Epidermal melanocyte (primary cell): ENCODE data around the gene SNPH.
A peak's percentile ranks its signal among the peaks of the same experiment; 100 is the strongest.
"Not testable (repeated sequence)": the region's sequence is repeated elsewhere in the genome, so short reads cannot be mapped to it uniquely, and the experiment has no call there.

Experiments used
- DNase-seq: peaks from one replicate; pipeline ENCODE4 v3.0.0; 2011; ENCODE audit warnings: low spot score; ENCODE audit not compliant: insufficient read length

SNPH gene

GRCh38 chr20:1266167-1266973, at the start of gene SNPH:
Gene SNPH (plus strand): TSS chr20:1266294. CDS start chr20:1296240, 29,946 bp downstream.
- DNase-seq: peak; percentile 48

DNA sequence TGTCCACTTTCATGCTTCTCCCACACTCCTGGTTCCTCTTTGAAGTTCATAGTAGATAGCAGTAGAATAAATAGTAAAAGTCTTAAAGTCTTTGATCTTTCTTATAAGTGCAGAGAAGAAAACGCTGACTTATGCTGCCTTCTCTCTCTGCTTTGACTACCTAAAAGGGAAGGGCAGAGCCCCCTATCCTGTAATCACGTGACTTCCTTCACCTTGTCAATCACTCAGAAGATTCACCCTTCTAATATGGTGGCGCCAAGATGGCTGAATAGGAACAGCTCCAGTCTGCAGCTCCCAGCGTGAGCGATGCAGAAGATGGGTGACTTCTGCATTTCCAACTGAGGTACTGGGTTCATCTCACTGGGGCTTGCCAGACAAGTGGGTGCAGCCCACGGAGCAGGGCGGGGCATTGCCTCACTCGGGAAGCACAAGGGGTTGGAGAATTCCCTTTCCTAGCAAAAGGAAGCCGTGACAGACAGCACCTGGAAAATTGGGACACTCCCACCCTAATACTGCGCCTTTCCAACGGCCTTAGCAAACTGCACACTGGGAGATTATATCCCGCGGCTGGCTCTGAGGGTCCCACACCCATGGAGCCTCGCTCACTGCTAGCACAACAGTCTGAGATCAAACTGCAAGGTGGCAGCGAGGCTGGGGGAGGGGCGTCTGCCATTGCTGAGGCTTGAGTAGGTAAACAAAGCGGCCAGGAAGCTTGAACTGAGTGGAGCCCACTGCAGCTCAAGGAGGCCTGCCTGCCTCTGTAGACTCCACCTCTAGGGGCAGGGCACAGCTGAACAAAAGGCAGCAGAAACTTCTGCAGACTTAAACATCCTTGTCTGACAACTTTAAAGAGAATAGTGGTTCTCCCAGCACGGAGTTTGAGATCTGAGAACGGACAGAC, 49.3 kb upstream of the SNPH start:
- not testable (repeated sequence) for DNase-seq

DNA sequence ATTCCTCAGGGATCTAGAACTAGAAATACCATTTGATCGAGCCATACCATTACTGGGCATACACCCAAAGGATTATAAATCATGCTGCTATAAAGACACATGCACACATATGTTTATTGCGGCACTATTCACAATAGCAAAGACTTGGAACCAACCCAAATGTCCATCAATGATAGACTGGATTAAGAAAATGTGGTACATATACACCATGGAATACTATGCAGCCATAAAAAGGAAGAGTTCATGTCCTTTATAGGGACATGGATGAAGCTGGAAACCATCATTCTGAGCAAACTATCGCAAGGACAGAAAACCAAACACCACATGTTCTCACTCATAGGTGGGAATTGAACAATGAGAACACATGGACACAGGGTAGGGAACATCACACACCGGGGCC, 43.3 kb upstream of the SNPH start:
- not testable (repeated sequence) for DNase-seq

- no peak for DNase-seq
These were observed 41.7 kb upstream of the SNPH start for GRCh38 chr20:1224205-1224890.

- peak; percentile 70 for DNase-seq
These were observed 40.8 kb upstream of the SNPH start for GRCh38 chr20:1225263-1225782.

DNA sequence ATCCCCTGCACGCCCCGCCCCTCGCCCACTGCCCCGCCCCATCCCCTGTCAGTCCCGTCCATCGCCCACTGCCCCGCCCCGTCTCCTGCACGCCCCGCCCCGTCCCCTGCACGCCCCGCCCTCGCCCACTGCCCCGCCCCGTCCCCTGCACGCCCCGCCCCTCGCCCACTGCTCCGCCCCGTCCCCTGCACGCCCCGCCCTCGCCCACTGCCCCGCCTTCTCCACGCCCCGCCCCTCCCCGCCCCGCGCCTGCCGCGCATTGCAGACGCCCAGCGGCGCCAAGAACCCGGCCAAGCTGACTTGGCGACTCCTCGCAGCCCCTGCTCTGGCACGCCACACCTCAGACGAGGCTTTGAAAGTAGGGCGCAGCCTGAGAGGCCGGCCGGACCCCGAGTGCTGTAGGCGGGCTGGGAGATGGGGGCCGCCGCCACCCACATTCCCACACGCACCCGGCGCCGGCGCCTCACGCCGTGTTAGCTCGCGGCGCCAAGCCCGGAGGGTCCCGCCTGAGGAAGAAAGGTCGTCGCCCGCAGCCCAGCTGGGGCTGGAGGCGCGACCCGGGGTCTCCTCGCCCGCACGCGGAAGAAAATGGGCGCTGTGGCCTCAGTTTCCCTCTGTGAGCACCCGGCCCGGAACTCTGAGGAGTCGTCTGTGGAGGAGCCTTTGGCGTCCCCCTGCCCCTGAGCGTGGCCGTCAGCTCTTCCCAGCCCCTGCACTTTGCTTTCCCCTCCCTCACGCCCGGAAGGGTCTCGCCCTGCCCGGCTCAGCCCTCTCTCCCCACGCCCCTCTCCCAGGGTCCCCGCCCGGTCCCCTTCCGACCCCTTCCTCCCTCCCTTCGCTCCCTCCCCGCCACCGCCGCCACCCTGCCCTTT, 40.1 kb upstream of the SNPH start, which contains the start of gene RAD21L1:
Gene RAD21L1 (plus strand): TSS at position 262 of the 872 bp plus-strand sequence. CDS start 2,410 bp downstream, outside the sequence.
- peak; percentile 41 for DNase-seq

DNA sequence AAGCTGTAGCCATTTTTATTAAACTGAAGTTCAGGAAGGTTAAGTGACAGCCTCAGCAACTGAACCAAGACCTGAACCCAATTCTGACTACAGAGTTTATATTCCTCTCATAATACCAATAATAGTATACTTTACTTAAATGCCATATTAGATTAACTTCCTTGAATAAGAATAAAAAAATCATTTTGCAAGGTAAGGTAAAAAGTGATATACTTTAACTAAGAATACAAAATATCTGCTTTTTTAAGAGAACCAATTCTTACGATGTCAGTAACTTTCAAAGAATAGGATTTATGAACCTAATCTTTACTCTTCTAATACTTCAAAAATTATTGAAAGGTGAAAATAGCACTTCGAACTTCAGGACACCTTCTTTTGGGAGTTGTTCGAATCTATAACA, 36.6 kb upstream of the SNPH start:
- no peak for DNase-seq

DNA sequence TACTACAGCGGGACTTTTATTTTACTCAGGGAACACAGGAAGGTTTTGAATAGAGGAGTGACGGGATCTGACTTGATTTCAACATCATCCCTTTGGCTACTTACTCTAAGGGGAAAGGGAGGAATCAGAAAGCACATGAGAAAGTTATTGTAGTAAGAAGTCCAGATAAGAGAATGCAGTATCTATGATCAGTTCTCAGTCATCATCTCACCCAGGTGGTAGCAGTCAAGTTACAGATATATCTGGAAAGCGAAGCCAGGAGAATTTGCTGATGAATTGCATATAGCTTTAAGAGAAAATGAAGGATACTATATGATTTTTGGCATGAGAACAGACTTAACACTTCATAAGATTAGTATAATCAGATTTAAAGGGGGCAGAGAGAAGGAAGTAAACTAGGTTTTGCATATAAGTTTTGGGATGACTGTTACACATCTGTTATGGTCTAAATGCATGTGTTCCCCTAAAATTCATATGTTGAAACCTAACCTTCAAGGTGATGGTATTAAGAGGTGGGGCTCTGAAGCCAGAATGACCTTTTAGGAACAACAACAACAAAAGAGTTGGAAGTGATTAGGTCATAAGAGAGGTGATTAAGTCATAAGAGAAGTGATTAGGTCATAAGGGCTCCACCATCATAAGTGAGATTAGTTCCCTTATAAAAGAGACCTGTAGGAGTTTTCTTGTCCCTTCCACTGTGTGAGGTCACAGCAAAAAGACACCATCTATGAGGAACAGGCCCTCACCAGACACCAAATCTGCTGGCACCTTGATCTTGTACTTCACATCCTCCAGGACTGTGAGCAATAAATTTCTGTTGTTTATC, 33.6 kb upstream of the SNPH start:
- no peak for DNase-seq

GRCh38 chr20:1240549-1240948, 25.5 kb upstream of the SNPH start:
- no peak for DNase-seq

DNA sequence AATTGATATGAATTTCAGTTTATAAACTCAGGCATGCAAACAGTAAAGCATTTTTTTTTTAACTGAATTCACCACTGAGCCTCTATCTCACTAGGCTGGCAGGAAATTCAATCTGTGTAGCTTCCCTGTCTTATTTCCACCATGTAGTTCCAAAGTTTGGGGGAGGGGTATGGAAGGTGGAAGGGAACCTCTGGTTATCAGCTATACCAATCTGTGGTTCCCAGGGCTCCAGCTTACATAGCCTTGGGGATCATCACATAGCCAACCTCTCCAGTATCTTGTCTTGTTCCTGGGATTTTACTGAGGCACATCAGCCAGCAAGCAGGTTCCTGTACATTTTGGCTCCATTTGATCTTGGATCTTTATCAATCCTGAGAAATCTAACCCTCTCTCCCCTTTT, 24.6 kb upstream of the SNPH start:
- no peak for DNase-seq

- DNase-seq: no peak
These were observed 24.0 kb upstream of the SNPH start for GRCh38 chr20:1242099-1242498.

DNA sequence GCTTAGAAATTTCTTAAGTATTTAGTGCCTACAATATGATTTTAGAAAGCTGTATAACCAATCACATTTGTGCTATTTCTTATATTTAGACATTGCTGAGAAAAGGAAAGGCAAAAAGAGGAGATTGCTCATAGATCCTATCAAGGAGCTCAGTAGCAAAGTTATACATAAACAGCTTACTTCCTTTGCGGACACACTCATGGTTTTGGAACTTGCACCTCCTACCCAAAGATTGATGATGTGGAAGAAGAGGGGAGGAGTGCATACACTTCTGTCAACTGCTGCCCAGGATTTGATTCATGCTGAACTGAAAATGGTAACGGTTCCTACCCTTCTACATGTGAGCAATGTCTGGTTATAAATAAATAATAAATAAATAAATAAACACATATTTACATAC, 23.6 kb upstream of the SNPH start:
- no peak for DNase-seq

GRCh38 chr20:1245578-1245977, 20.5 kb upstream of the SNPH start:
- DNase-seq: no peak

DNA sequence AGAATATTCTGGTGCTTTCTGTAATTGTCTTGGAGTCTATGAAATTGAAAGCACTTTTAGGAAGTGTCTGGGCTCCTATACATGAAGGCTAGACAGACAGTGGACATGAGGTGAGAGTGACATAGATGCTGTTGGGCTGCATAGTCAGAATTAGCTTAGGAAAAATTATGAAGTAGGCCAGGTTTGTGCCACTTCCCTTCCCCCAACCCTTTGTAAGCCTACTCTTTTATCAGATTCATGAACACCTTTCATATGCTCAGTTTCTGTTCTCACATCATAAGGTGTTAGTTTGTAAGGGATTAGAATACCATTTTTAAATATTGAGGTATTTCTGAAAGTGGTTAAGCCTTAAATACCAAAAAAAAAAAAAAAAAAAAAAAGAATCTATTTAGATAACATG, 18.4 kb upstream of the SNPH start:
- no peak for DNase-seq

- not testable (repeated sequence) for DNase-seq
These were observed 15.8 kb upstream of the SNPH start for GRCh38 chr20:1250282-1250681.

- DNase-seq: no peak
These were observed 13.7 kb upstream of the SNPH start for GRCh38 chr20:1252416-1252815.

GRCh38 chr20:1254254-1254653, 11.8 kb upstream of the SNPH start:
- DNase-seq: no peak

- no peak for DNase-seq
These were observed 10.4 kb upstream of the SNPH start for GRCh38 chr20:1255675-1256074.

GRCh38 chr20:1263853-1264252, 2.2 kb upstream of the SNPH start:
- no peak for DNase-seq

- no peak for DNase-seq
These were observed 1.4 kb upstream of the SNPH start for GRCh38 chr20:1264727-1265126.
